EL (cell line): ENCODE data around the gene IQSEC1.

Experiments used
- DNase-seq: peaks from one replicate; pipeline ENCODE4 v3.0.0-alpha.2; 2016

IQSEC1 gene

GRCh38 chr3:13025778-13026518 is 47.3 kb downstream of the IQSEC1 start:
- no peak for DNase-seq

- peak; percentile 84 for DNase-seq
These were observed 48.1 kb downstream of the IQSEC1 start for GRCh38 chr3:13025090-13025489.

GRCh38 chr3:13024765-13025065 is 48.5 kb downstream of the IQSEC1 start:
- DNase-seq, result no peak

GRCh38 chr3:13023971-13024764 is 49.1 kb downstream of the IQSEC1 start:
- DNase-seq, result no peak

GRCh38 chr3:13023235-13023970 is 49.8 kb downstream of the IQSEC1 start:
- DNase-seq, result peak; percentile 33

GRCh38 chr3:13022348-13023234 is 50.6 kb downstream of the IQSEC1 start:
- peak; percentile 78 for DNase-seq

- DNase-seq, result no peak
These were observed 51.8 kb downstream of the IQSEC1 start for GRCh38 chr3:13021141-13022114.

- DNase-seq, result no peak
These were observed 53.0 kb downstream of the IQSEC1 start for GRCh38 chr3:13020159-13020750.

- peak; percentile 90 for DNase-seq
These were observed 53.8 kb downstream of the IQSEC1 start for GRCh38 chr3:13019243-13020095.

- no peak for DNase-seq
These were observed 54.5 kb downstream of the IQSEC1 start for GRCh38 chr3:13018561-13019242.

GRCh38 chr3:13018043-13018451 is 55.2 kb downstream of the IQSEC1 start:
- peak; percentile 58 for DNase-seq

GRCh38 chr3:13017361-13018042 is 55.7 kb downstream of the IQSEC1 start:
- DNase-seq, result no peak

GRCh38 chr3:13016721-13017255 is 56.4 kb downstream of the IQSEC1 start:
- DNase-seq, result no peak

GRCh38 chr3:13016083-13016720 is 57.0 kb downstream of the IQSEC1 start:
- no peak for DNase-seq

- no peak for DNase-seq
These were observed 57.7 kb downstream of the IQSEC1 start for GRCh38 chr3:13015286-13016082.

- no peak for DNase-seq
These were observed 58.4 kb downstream of the IQSEC1 start for GRCh38 chr3:13014755-13015285.
